ENCODE data around the gene NDOR1.

The NDOR1 gene

DNA sequence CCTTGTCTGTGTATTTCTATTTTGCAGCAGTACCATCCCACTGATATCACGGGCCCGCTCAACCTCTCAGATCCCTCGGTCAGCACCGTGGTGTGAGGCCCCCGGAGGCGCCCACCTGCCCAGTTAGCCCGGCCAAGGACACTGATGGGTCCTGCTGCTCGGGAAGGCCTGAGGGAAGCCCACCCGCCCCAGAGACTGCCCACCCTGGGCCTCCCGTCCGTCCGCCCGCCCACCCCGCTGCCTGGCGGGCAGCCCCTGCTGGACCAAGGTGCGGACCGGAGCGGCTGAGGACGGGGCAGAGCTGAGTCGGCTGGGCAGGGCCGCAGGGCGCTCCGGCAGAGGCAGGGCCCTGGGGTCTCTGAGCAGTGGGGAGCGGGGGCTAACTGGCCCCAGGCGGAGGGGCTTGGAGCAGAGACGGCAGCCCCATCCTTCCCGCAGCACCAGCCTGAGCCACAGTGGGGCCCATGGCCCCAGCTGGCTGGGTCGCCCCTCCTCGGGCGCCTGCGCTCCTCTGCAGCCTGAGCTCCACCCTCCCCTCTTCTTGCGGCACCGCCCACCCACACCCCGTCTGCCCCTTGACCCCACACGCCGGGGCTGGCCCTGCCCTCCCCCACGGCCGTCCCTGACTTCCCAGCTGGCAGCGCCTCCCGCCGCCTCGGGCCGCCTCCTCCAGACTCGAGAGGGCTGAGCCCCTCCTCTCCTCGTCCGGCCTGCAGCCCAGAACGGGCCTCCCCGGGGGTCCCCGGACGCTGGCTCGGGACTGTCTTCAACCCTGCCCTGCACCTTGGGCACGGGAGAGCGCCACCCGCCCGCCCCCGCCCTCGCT is 37.5 kb upstream of the NDOR1 start:
- no peak for DNase-seq (ENCODE audit: low read depth in 2 of 2)

DNA sequence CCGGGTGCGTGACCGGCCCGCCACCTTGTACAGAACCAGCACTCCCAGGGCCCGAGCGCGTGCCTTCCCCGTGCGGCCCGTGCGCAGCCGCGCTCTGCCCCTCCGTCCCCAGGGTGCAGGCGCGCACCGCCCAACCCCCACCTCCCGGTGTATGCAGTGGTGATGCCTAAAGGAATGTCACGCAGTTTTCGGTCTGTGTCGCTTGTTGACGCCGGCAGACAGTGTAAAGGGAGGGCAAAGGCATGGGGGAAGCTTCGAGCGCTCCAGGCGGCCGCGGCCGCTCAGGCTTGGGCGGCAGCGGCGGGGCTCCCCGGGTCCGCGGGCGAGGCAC is 37.0 kb upstream of the NDOR1 start:
- no peak for DNase-seq (ENCODE audit: low read depth in 2 of 2)

DNA sequence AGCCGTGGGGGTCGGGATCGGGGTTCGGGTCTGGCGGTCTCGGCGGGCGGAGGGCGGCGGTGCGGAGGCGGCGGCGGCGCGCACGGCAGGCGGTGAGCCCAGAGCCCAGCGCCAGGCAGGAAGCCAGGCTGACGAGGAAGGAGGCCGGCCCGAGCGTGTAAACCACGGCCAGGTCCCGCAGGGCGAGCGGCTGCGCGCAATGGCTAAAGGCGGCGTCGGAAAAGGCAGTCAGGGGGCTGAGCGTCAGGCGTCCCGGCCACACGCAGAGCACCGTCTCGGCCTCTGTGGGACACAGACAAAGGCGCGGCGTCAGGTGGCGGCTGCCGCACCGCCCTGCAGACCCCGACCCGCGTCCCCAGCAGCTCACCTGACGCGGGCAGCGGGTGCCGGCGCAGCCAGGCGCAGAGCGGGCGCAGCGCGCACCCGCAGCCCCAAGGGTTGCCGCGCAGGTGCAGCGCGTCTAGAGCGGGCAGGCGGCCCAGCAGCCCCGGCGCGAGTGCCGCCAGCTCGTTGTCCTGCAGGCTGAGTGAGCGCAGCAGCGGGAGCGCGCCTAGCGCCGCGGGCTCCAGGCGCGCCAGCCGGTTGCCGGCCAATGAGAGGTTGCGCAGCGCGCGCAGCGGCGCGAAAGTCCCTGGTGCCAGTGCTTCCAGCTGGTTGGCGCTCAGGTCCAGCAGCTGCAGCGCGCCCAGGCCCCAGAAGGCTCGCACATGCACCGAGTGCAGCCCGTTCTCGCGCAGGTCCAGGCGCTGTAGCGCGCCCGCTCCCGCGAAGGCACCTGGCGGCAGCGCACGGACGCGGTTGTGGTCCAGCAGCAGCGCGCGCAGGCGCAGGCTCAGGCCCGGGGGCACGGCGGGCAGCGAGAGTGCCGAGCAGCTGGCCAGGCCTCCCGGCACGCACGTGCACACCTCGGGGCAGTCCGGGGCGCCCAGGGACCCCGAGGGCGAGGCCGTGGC is 36.3 kb upstream of the NDOR1 start:
- DNase-seq (ENCODE audit: low read depth in 2 of 2) = no peak

DNA sequence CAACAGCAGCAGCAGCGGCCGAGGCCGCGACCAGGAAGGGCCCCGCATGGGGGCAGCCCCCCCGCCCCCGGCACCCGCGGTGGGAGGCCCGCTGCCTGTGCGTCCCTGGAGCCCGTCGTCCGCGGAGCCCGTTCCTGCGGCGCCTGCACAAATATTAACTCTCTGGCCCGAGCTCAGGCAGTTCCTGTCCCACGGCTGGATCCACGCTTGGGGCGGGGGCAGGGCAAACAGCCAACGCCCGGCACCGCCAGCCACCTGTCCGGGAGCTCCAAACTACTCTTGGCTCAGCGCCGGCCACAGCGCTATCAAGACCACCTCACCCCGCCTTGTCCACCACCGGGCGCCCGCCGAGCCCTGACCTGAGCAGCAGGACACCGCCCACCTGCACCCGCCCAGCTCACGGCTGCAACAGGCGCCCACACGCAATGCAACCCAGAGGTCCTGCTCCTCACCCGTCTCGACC is 35.6 kb upstream of the NDOR1 start, which contains the start of gene LRRC26:
Gene LRRC26, minus strand, starts transcription at position 156 of the 463 bp plus-strand sequence. Its CDS starts 108 bp downstream, at position 48.
- no peak for DNase-seq (ENCODE audit: low read depth in 2 of 2)

DNA sequence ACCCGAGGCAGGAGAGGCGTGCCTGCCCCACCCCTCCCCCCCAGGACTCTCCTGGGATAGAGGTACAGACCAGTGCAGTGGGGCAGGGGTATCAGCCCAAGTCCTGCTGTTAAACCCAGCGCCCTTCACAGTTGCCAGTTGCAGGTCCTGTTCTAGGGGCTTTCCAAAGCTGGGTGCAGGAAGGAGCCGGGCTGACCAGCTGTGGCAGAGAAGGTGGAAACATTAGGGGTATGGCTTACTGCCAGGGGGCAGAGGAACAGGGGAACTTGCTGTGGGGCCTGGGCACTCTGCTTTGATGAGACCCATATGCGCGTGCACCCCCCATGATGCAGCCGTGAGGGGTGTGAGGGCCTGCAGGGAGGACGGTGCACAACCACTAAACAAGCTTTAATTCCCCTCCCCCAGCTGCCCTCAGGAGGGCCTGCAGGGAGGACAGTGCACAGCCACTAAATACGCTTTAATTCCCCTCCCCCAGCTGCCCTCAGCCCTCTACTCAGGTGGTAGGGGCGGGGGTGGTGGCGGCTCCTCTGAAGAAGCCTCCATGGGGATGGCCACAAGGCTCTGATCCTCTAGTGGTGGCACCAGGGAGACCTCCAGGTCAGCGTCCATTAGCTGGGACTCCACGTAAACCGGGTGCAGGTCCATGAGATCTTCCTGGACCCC is 34.9 kb upstream of the NDOR1 start:
- no peak for DNase-seq (ENCODE audit: low read depth in 2 of 2)

DNA sequence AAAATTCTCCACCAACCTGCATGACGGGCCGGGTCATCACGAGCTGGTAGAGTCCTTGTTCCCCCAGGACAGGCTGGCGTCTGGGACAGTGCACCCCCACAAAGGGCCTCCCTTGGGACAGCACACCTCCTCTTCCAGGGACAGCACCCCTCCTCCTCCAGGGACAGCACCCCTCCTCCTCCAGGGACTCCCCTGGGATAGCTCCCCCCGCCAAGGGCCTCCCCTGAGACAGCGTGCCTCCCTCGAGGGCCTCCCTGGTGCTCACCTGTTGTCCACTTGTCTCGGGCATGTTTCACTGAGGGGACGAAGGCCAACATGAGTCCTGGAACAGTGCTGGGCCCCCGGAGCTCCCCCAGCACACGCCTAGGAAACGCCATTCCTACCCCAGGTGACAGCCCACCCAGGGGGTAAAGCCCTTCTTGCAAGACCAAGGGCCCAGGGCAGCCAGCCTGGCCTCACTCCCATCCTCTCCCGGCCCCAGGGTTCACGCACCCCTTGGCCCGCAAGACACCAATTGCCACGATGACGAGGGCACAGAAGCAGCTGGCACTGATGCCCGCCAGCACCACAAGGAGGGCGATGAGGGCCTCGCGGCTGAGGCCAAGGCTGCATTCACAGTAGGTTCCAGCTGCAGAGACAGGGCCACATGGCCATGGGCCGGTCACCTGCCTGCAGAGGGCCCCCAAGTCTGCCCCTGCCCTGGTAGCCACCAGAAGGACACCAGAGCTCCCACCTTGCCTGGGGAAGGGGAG is 34.2 kb upstream of the NDOR1 start:
- DNase-seq (ENCODE audit: low read depth in 2 of 2) = no peak

DNA sequence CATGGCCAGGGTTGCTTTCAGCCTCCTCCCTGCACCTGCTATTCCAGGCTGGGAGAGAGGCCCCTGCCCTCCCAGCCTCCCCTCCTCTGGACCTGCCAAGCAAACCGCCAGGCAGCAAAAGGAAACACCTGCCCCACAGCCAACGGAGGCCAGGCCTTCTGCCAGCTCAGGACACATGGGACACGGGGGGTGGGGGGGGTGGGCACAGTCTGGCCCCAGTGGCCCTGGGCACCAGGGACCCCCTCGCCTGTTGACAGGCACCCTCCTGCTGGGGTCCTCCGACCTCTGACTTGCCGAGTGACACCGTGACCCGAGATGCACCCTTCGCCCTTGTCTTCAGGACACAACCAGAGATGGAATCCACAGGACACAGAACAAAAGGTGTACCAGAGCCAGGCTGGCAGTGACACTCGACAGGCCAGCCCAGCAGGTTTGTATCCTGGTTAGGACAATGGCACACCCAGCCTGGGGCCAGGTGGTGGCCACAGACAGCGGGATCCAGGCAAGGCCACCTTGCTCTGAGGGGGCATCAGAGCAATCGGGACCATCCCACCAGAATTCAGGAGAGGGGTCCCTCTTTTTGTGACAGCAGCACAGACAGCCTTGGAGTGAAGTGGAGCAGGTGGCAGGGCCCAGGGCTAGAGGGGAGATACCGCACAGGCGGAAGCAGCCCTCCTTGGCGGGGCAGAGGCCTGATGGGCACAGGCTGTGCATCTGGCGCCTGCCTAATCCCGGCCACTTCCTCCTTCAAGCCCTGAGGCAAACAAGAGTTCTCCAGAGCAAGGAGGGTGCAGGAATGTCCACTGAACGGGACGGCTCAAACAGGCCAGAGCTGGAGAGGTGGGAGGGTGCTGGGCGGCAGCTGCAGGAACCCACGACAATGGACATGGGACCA is 32.4 kb upstream of the NDOR1 start:
- no peak for DNase-seq (ENCODE audit: low read depth in 2 of 2)

DNA sequence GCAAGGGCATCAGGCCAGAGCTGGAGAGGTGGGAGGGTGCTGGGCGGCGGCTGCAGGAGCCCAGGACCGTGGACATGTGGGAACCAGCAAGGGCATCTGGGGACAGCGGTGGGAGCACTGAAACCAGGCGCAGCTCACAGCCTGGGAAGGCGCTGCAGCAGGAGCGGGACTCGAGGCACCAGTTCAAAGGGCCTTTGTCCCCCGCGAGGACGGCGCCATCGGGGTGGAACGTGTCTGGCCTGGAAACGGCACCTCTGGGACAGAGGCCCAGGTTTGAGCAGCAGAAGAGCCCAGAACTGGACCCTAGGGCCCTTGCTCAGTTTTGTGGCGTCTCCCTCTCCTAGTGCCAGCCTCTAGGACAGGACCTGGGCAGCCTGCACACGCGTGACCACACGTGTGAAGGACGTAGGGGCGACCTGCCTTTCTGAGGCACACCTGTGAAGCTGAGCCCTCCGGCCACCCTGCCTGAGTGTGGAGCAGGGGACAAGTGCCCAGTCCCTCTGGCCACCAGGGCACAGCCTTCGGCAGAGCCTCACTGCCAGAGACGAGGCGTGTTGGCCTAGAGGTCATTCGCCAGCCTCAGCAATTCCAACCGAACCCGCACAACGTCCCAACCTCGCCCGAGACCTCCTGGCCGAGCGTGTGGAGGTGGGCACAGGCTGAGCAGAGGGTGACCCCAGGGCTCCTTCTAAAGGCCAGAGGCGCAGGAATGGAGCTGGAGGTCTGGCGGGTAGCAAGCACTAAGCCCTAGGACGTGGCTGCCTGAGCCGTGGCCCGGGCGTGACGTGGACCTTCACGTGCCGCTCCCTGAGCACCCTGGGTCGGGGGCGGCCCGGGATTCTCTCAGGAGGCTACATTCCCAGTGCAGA is 31.5 kb upstream of the NDOR1 start:
- DNase-seq (ENCODE audit: low read depth in 2 of 2) = no peak

DNA sequence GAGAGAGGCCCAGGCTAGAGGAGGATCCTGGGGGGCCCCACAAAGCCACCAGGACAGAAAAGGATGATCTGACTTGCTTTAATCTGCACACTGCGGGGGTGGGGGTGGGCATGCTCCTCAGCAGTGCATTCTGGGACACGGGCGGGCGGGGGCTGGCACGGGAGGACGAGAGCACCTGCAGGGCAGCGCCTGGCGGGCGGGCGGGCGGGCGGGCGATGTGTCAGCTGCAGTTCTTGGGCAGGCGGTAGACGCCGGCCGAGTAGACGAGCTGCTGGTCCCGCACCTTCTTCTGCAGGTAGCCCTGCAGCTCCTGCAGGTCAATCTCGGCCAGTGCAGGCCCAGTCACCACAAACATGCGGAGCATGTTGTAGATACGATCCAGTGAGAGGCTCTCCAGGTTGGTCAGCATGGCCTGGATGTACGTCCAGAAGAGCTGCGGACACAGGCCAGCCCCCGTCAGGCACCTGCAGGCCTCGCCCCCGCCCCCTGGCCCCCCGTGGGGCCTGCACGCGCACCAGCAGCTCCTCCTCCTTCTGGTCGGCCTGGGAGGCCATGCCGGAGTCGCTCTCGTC is 30.7 kb upstream of the NDOR1 start:
- DNase-seq (ENCODE audit: low read depth in 2 of 2) = no peak

DNA sequence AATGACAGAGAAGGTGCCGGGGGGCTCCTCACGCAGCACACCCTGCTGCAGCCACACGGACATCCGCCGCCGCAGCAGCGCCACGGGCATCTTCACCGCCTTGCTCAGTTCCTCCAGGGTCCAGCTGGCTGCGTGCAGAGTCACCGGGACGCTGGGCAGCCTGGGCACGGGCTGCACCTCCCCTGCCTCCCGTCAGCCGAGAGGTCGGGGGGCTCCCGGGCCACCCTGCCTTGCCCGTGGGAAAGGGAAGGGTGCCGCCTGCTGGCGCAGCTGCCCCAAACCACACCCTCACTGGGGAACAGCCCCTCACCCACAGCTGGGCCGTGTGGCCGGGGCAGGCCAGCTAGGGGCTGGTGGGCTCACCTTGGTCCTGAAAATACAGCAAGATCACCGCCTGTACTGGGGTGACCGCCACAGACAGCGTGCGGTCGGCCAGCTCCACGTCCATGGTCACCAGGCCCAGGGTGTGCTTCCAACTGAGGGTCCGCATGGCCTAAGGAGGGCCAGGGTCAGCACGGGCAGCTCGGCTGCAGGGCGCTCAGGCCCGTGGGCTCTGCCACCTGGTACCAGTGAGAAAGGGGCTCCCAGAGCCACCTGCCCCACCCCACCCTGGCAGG is 30.0 kb upstream of the NDOR1 start:
- no peak for DNase-seq (ENCODE audit: low read depth in 2 of 2)

DNA sequence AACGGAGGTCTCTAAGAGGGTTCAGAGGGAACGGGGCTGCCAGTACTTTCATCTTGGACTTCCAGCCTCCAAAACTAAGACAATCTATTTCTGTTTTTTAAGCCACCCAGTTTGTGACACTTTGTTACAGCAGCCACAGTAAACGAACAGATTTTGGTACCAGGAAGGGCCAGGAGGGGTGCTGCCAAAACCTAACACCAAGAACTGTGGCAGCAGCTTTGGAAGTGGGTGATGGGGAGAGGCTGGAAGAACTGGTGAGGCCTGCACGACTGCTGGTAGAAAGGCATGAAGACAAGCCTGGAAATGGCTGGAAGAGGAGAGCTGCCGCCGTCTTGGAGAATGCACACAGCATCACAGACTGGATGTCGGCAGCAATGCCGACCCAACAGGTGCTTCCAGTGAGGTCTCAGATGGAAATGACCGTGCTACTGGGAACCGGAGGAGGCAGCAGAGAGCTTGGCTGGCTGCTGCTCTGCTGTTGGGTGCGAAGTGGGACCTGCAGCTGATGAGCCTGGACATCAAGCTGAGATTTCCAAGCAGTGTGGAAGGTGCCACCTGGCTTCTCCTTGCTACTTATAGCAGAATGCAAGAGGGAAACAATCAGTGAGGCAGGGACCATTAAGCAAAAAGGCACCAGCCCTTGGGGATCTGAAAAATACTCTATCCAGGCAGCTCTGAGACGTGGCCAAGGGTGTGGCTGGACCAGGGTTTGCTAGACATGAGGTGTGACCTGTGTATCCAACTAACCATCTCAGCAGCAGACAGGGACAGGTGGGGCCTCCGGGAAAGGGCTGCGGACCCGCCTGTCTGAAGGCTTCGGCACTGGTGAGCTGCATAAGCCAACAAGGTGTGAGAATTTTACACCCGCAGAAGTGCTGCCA is 29.0 kb upstream of the NDOR1 start:
- no peak for DNase-seq (ENCODE audit: low read depth in 2 of 2)

DNA sequence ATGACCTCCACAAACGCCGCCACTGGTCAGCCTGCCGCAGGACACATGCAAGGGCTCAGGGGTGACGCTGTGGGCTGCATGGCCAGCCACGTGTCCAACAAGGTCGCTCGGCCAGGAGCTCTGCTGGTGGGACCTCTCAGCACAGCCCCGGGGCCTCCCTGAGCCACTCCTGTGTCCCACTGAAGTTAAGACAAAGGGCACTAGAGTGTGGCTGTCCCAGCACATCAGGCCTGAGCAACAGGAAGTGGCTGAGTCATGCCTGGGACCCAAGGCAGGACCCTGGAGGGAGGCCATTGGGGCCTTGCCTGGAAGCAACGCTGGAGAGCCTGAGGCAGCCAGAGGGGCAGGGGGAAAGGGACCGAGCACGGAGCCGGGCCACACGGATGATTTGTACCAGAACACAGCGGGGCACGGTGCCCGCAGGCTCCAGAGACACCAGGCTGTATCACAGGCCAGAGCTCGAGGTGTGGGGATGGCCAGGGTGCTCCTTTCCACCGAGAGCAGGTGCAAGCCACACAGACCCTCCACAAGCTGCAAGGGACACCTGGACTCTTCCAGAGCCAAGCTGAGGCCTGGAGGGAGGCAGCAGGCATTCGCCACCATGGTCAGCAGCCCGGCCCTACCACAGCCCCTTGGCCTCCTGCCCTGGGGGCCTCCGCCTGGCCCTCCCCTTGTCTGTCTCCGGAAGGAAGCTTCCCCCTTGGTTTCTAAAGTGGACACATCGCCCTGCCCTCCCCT is 27.1 kb upstream of the NDOR1 start:
- DNase-seq (ENCODE audit: low read depth in 2 of 2) = no peak

DNA sequence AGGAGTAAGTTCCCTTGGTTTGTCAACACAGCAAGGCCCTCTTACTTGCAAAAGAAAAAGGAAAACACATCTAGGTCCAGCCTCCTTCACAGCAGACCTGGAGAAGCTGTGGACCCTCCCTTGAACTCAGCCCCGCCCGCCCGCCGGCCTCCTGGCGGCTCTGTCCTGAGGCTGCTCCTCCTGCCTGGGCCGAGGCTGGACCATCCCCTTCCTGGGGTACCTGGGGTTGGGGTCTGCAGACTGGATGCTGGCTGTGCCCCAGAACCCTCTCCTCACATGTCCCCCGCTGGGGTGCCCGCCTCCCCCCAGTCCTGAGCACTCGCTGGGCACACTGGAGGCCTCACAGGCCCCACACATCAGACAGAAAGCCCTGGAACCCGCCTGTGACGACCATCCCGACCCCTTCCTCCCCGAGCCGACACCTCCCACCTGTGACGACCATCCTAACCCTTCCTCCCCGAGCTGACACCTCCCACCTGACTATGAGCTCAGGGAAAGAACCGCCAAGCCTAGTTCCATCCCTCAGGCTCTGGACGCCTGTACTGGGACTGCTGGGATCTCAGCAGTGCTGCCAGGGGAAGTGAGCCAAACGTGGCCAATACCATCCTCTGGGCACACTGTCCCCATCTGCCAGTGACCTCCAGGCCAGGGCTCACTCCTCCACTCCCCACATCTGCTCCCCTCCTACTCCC is 26.4 kb upstream of the NDOR1 start:
- DNase-seq (ENCODE audit: low read depth in 2 of 2) = no peak

DNA sequence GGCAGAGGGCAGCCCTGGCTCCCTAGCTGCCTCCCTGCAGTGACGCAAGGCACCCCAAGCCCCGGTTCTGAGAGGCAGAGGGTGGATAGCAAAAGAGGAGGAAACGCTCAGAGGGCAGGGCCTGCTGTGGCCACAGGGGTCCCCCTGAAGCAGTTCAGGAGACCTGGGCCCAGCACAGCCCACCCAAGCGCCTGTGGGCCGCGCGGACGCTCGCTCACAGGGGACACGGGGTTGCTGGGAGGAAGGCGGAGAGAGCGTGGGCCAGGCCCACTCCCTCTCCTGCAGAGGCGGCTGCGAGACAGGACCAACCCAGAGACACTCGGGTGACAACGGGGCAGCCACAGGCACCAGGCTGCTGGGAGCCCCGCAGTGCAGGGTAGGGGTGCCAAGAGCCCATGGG is 25.7 kb upstream of the NDOR1 start:
- no peak for DNase-seq (ENCODE audit: low read depth in 2 of 2)

DNA sequence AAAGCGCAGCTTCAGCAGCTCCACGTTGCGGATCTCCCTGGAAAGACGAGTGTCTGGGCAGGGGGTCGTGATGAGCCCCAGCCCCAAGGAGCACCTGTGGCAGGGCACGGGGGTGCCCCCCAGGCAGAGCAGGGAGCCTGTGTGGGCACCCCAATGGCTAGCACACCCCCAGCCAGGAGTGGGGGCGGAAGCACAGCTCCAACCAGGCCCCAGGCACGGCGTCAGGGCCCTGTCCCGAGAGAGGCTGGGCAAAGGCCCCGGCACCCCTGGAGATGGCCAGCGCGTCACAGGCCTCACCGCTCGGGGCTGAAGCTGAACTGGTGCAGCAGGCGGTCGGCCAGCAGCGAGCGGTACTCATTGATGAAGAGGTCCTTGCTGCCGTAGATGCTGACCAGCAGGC is 25.0 kb upstream of the NDOR1 start:
- no peak for DNase-seq (ENCODE audit: low read depth in 2 of 2)

DNA sequence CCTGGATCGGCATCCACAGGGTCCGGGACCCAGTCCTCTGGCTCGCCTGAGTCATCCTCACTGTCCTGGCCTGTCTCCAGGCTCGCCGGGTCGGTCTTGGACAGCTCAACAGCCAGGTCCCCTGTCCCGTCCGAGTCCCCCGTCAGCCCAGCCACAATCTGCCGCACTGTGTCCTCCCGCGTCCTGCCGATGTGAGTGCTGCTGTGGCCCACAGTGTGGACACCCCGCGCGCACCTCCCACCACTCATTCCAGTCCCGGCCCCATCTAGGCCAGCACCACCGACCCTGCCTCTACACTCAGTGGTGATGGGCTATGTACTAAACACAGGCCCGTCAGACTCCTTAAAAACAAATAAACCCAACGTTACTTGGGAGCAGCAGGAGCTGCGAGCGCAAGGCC is 23.8 kb upstream of the NDOR1 start:
- DNase-seq (ENCODE audit: low read depth in 2 of 2) = no peak

All from stimulated activated CD4-positive, alpha-beta T cell treated with anti-CD3 and anti-CD28 coated beads, Interleukin-1b, Interleukin-23, amount 100 ng/mL, for 1 hour (primary cell).